IMR-90 (cell line): ENCODE data around the gene MOB3A. TPM values are rescaled to one million over a fixed set of nuclear protein-coding genes. Genes with fewer than 3 reads are reported as not detected.

Source experiments
- ATAC-seq: fragments of 200-7000 bp; cut with Tn5 transposase; 2 replicates; pipeline ENCODE4 v1.9.1; 2020; ENCODE audit warnings: low read depth, mild to moderate bottlenecking, moderate library complexity
- BruUV-seq: library from RNA; stranded (reverse); fragments of 400-500 nt; replicated peaks from 2 replicates; lab custom pipeline; 2021; lab: Mats Ljungman, UMichigan
- CTCF ChIA-PET: fragments of 300-600 bp; formaldehyde crosslinking; extraction: SDS; loops from one replicate; lab custom pipeline; 2021; ENCODE audit warnings: antibody characterized with exemption; lab: Yijun Ruan, JAX
- POLR2A ChIA-PET: fragments of 300-600 bp; sonication (Branson Sonifier 250); formaldehyde crosslinking; loops from one replicate; lab custom pipeline; 2022; ENCODE audit warnings: antibody characterized with exemption; ENCODE audit not compliant: unreplicated experiment; lab: Charles Lee
- DNase-seq: peaks from one replicate; pipeline ENCODE4 v3.0.0; 2013
- H2AFZ ChIP-seq: replicated peaks from 2 replicates; pipeline ENCODE3; 2013; ENCODE audit warnings: low read length, mild to moderate bottlenecking; ENCODE audit not compliant: poor library complexity
- H2AK5ac ChIP-seq: 2 replicates; pipeline ENCODE4 v1.6.1; 2013; ENCODE audit warnings: low read depth, low read length, inconsistent platforms
- H2AK9ac ChIP-seq: replicated peaks from 2 replicates; pipeline ENCODE3; 2013; ENCODE audit warnings: mild to moderate bottlenecking, low read depth, low read length, moderate library complexity; ENCODE audit not compliant: poor library complexity
- H2BK120ac ChIP-seq: 2 replicates; pipeline ENCODE4 v1.6.1; 2013; ENCODE audit warnings: low read depth, low read length, inconsistent platforms
- H2BK15ac ChIP-seq: 3 replicates; pipeline ENCODE4 v1.6.1; 2013; ENCODE audit warnings: low read depth, low read length, inconsistent platforms
- H2BK20ac ChIP-seq: 2 replicates; pipeline ENCODE4 v1.6.1; 2013; ENCODE audit warnings: low read depth, mild to moderate bottlenecking, inconsistent platforms, low read length, moderate library complexity
- H2BK5ac ChIP-seq: 2 replicates; pipeline ENCODE4 v1.6.1; 2013; ENCODE audit warnings: mild to moderate bottlenecking, low read depth, low read length, inconsistent platforms; ENCODE audit not compliant: poor library complexity, severe bottlenecking
- H3K14ac ChIP-seq: replicated peaks from 2 replicates; pipeline ENCODE4 v1.6.1; 2013; ENCODE audit warnings: low read depth, low read length, inconsistent platforms
- H3K18ac ChIP-seq: 2 replicates; pipeline ENCODE4 v1.6.1; 2013; ENCODE audit warnings: low read depth, low read length, control low read depth
- H3K23ac ChIP-seq: 2 replicates; pipeline ENCODE4 v1.6.1; 2013; ENCODE audit warnings: low read depth, low read length, inconsistent platforms
- H3K27ac ChIP-seq: 2 replicates; pipeline ENCODE4 v1.5.1; 2013; ENCODE audit warnings: mild to moderate bottlenecking, control low read depth, low read length; ENCODE audit not compliant: insufficient read depth
- H3K27me3 ChIP-seq: 2 replicates; pipeline ENCODE4 v1.6.1; 2013; ENCODE audit warnings: low read length; ENCODE audit not compliant: control insufficient read depth, insufficient read depth
- H3K36me3 ChIP-seq: 2 replicates; pipeline ENCODE4 v1.6.1; 2013; ENCODE audit warnings: low read length, mixed read lengths; ENCODE audit not compliant: control insufficient read depth, insufficient read depth
- H3K4ac ChIP-seq: 2 replicates; pipeline ENCODE4 v1.6.1; 2013; ENCODE audit warnings: low read depth, low read length, inconsistent platforms
- H3K4me1 ChIP-seq: 2 replicates; pipeline ENCODE4 v1.6.1; 2013; ENCODE audit warnings: low read length, mixed read lengths; ENCODE audit not compliant: control insufficient read depth, insufficient read depth
- H3K4me2 ChIP-seq: 2 replicates; pipeline ENCODE4 v1.6.1; 2013; ENCODE audit warnings: low read depth, mild to moderate bottlenecking, control low read depth, low read length, moderate library complexity
- H3K4me3 ChIP-seq: 2 replicates; pipeline ENCODE4 v1.5.1; 2013; ENCODE audit warnings: low read depth, mild to moderate bottlenecking, control low read depth, low read length, moderate library complexity; ENCODE audit not compliant: insufficient read depth
- H3K56ac ChIP-seq: 2 replicates; pipeline ENCODE4 v1.6.1; 2013; ENCODE audit warnings: low read length, inconsistent platforms; ENCODE audit not compliant: insufficient read depth; ENCODE audit errors: extremely low read depth
- H3K79me1 ChIP-seq, 2 experiments: 2 replicates each; pipeline ENCODE4 v1.6.1; 2013; ENCODE audit warnings: low read length in 2 of 2, inconsistent platforms in 1 of 2, low read depth in 1 of 2
- H3K9ac ChIP-seq: 2 replicates; pipeline ENCODE4 v1.6.1; 2013; ENCODE audit warnings: low read depth, low read length, control low read depth
- H3K9me1 ChIP-seq: 2 replicates; pipeline ENCODE4 v1.6.1; 2013; ENCODE audit warnings: low read length, inconsistent platforms; ENCODE audit not compliant: insufficient read depth
- H3K9me3 ChIP-seq: 2 replicates; pipeline ENCODE4 v1.6.1; 2013; ENCODE audit warnings: low read length; ENCODE audit not compliant: control insufficient read depth, insufficient read depth
- H4K20me1 ChIP-seq: 2 replicates; pipeline ENCODE4 v1.6.1; 2013; ENCODE audit warnings: low read length, inconsistent platforms; ENCODE audit not compliant: insufficient read depth
- H4K5ac ChIP-seq: 2 replicates; pipeline ENCODE4 v1.6.1; 2013; ENCODE audit warnings: mild to moderate bottlenecking, low read depth, low read length, control low read depth
- H4K8ac ChIP-seq, 2 experiments: 2 replicates each; pipeline ENCODE4 v1.6.1; 2013; ENCODE audit warnings: low read depth in 2 of 2, low read length in 2 of 2, control low read depth in 1 of 2, inconsistent platforms in 1 of 2
- H4K91ac ChIP-seq: 2 replicates; pipeline ENCODE4 v1.6.1; 2013; ENCODE audit warnings: low read depth, low read length, inconsistent platforms; ENCODE audit not compliant: insufficient read depth
- BHLHE40 ChIP-seq: fragments of 150-350 bp; IDR thresholded peaks from 2 replicates; pipeline ENCODE4 v1.6.1; 2016; ENCODE audit warnings: mild to moderate bottlenecking, low read depth, low read length
- CEBPB ChIP-seq: IDR thresholded peaks from 2 replicates; pipeline ENCODE4 v1.6.1; 2012; ENCODE audit warnings: low read depth, low read length, improper control_type of control experiment
- CHD1 ChIP-seq: IDR thresholded peaks from 2 replicates; pipeline ENCODE4 v1.6.1; 2012; ENCODE audit warnings: low read depth, low read length, improper control_type of control experiment
- CTCF ChIP-seq: conservative IDR thresholded peaks from 2 replicates; pipeline ENCODE4 v1.5.1; 2012; ENCODE audit warnings: mild to moderate bottlenecking, low read depth, low read length, improper control_type of control experiment
- ELK1 ChIP-seq: fragments of 150-350 bp; IDR thresholded peaks from 2 replicates; pipeline ENCODE4 v1.6.1; 2016; ENCODE audit warnings: low read depth, mild to moderate bottlenecking, low read length, moderate library complexity, borderline replicate concordance
- FOS ChIP-seq: fragments of 150-350 bp; IDR thresholded peaks from 2 replicates; pipeline ENCODE4 v1.6.1; 2016; ENCODE audit warnings: low read depth, low read length
- MAFK ChIP-seq: IDR thresholded peaks from 2 replicates; pipeline ENCODE4 v1.6.1; 2012; ENCODE audit warnings: low read depth, low read length, improper control_type of control experiment
- MAZ ChIP-seq: IDR thresholded peaks from 2 replicates; pipeline ENCODE4 v1.6.1; 2012; ENCODE audit warnings: low read depth, mild to moderate bottlenecking, low read length, improper control_type of control experiment, moderate library complexity, borderline replicate concordance
- MXI1 ChIP-seq: IDR thresholded peaks from 2 replicates; pipeline ENCODE4 v1.6.1; 2012; ENCODE audit warnings: low read depth, mild to moderate bottlenecking, low read length, moderate library complexity, borderline replicate concordance
- NFE2L2 ChIP-seq: fragments of 150-350 bp; IDR thresholded peaks from 2 replicates; pipeline ENCODE4 v1.6.1; 2016; ENCODE audit warnings: low read depth, mild to moderate bottlenecking, low read length
- POLR2A ChIP-seq: IDR thresholded peaks from 2 replicates; pipeline ENCODE4 v1.6.1; 2012; ENCODE audit warnings: mild to moderate bottlenecking, low read depth, low read length
- RAD21 ChIP-seq: IDR thresholded peaks from 2 replicates; pipeline ENCODE4 v1.6.1; 2012; ENCODE audit warnings: low read length, improper control_type of control experiment
- RCOR1 ChIP-seq: IDR thresholded peaks from 2 replicates; pipeline ENCODE4 v1.6.1; 2012; ENCODE audit warnings: mild to moderate bottlenecking, low read length, improper control_type of control experiment; ENCODE audit not compliant: insufficient replicate concordance
- WGBS, 2 experiments: methylation state at CpG; one replicate each; pipeline versions ENCODE4 v1.1.5 to v1.1.7; 2013; ENCODE audit warnings: missing lambda C conversion rate in 2 of 2; ENCODE audit not compliant: insufficient read length in 1 of 2; ENCODE audit errors: extremely low coverage in 2 of 2; 5-methylcytosine and 5-hydroxymethylcytosine counted together
- dilution Hi-C: fragments of 300-500 bp; cut with HindIII; formaldehyde crosslinking; loops from one replicate; pipeline ENCODE4 v1.14.3; 2018; ENCODE audit warnings: low sequenced_read_pairs; ENCODE audit not compliant: unreplicated experiment
- in situ Hi-C: fragments of 300-500 bp; cut with MboI; formaldehyde crosslinking; loops from 3 replicates; pipeline ENCODE4 v1.14.3; 2019; ENCODE audit warnings: low sequenced_read_pairs, inconsistent platforms, mixed read lengths
- intact Hi-C: fragments of 100-400 bp; cut with micrococcal nuclease; formaldehyde crosslinking; loops from 2 replicates; pipeline ENCODE4 v1.10.0; 2022
- polyA plus RNA-seq, 3 experiments: library from polyadenylated mRNA; depleted of rRNA; stranded (reverse); fragments of >200 nt; gene quantifications; 2 replicates each; pipeline ENCODE4 v1.2.3, GENCODE V29; 2012; ENCODE audit warnings: low replicate concordance in 1 of 3
- total RNA-seq: library from RNA; depleted of rRNA; stranded (reverse); fragments of >200 nt; gene quantifications from 2 replicates; pipeline ENCODE4 v1.2.3, GENCODE V29; 2012
- TF ChIP-seq, protein P1 (sequence below): fragments of 150-350 bp; IDR thresholded peaks from 2 replicates; pipeline ENCODE4 v1.6.1; 2017; ENCODE audit warnings: mild to moderate bottlenecking, antibody characterized with exemption, low read length, low read depth

The MOB3A gene
- total and polyA plus RNA-seq, 2 of the 4 experiments (the other 2 are of a cell fraction) = 9.3 to 26.5 TPM

DNA sequence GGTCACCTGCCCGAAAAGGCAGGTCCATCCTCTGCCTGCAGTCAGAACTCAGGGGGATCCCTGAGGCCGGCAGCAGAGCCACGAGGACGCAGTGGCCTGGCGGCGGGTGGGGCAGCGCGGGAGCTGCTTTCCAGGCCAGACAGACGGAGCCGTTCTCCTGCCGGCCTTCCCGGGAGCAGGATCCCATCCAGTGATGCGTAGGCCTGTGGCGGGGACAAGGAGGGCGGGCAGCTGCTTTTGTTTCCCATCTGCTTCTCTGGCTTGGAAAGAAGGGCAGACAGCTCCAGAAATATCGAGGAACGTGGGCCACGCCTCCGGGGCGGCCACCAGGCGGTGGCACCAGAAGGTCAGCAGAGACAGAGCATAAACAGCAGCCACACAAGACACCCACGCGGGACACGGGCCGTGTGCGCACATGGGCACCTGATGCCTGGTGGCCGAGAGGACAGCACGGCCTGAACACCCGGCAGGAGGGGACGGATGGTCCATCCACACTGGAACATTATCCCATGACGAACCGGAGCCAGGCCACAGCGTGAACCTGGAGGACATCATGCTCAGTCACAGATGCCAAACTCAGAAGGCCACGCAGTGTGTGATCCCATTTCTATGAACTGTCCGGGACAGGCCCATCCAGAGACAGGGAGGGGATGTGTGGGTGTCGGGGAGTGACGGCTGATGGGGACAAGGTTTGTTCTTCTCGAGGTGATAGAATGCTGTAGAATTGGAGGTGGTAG is 31.2 kb downstream of the MOB3A start:
- no peak overlapping the region for H3K18ac ChIP-seq
- dilution Hi-C loops = no loop called here
- intact Hi-C loops = no loop called here
- no peak overlapping the region for H2BK120ac ChIP-seq
- no peak overlapping the region for H3K4me3 ChIP-seq
- BruUV-seq = no TSS peak
- no peak overlapping the region for H2BK5ac ChIP-seq
- no peak overlapping the region for H3K27ac ChIP-seq
- H3K9me3 ChIP-seq = no peaks in the 10 kb centered on the region
- H3K56ac ChIP-seq = no peak overlapping the region
- no peak overlapping the region for H3K9ac ChIP-seq
- TF ChIP-seq RAD21 (no peak), MXI1 (no peak), RCOR1 (no peak), FOS (no peak), CTCF (no peak), CEBPB (no peak), POLR2A (no peak), MAFK (no peak), ELK1 (no peak), CHD1 (no peak), NFE2L2 (no peak), MAZ (no peak), BHLHE40 (no peak)
- TF ChIP-seq, protein P1, sequence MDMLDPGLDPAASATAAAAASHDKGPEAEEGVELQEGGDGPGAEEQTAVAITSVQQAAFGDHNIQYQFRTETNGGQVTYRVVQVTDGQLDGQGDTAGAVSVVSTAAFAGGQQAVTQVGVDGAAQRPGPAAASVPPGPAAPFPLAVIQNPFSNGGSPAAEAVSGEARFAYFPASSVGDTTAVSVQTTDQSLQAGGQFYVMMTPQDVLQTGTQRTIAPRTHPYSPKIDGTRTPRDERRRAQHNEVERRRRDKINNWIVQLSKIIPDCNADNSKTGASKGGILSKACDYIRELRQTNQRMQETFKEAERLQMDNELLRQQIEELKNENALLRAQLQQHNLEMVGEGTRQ = no peak
- peaks cover 2 to 16% of the 10 kb centered on the region in 2 experiments; a peak in 3 of 4 replicates for H3K79me1 ChIP-seq
- H2BK15ac ChIP-seq = no peak overlapping the region
- H3K4ac ChIP-seq = no peak overlapping the region
- ATAC-seq (no peak), DNase-seq (no peak)
- H4K5ac ChIP-seq = no peak overlapping the region
- H3K27me3 ChIP-seq = no peaks in the 10 kb centered on the region
- in situ Hi-C loops = loop anchor here (5.0 kb wide), 1 partner anchor 43 kb away; no protein-coding TSS in a partner anchor
- no peak overlapping the region; a peak in 1 of 4 replicates for H4K8ac ChIP-seq
- H2AFZ ChIP-seq = peak overlapping the region; percentile 78
- no peak overlapping the region for H3K14ac ChIP-seq
- H4K91ac ChIP-seq = no peak overlapping the region
- ChIA-PET POLR2A (no interaction called here), CTCF (no interaction called here)
- H3K4me2 ChIP-seq = no peak overlapping the region
- H3K23ac ChIP-seq = no peak overlapping the region
- H3K9me1 ChIP-seq = peaks cover 7% of the 10 kb centered on the region
- no peak overlapping the region for H2BK20ac ChIP-seq
- 0 out of 2 replicates have a peak overlapping the region, but pooled peaks have one; percentile 13 for H2AK5ac ChIP-seq
- peaks cover 14% of the 10 kb centered on the region for H3K4me1 ChIP-seq
- H4K20me1 ChIP-seq = 0 out of 2 replicates have a peak, but pooled peaks cover 5% of the 10 kb centered on the region
- 65% methylated on average over 31 of the region's 38 CpGs; no CpG with 5 or more reads in 1 of the 2 experiments for WGBS, 2 experiments
- H3K36me3 ChIP-seq = no peaks in the 10 kb centered on the region
- H2AK9ac ChIP-seq = peak overlapping the region; percentile 81
